GDM1 (cell line): ENCODE measurements around the gene LRRC1.
"Not testable (repeated sequence)": the region's sequence is repeated elsewhere in the genome, so short reads cannot be mapped to it uniquely, and the experiment has no call there.

Experiments used
- DNase-seq: peaks from one replicate; lab custom pipeline; 2025; lab: John Stamatoyannopoulos, UW

Gene LRRC1

DNA sequence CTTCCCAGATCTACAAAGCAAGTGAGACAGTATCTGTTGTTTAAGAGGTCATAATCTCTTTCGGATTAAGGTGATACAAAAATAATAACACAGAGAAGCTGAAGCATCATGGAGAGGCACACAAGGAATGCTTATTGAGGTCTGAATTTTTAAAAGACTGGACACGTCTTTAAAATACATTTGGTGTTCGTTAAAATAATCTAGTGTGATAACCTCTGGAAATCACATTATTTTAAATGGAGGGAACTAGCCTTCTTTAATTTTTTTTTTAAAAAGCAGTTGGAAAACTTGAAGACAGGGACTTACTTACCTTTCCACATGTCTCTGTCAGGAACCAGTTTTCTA, 1.9 kb upstream of the LRRC1 start:
- DNase-seq: no peak

DNA sequence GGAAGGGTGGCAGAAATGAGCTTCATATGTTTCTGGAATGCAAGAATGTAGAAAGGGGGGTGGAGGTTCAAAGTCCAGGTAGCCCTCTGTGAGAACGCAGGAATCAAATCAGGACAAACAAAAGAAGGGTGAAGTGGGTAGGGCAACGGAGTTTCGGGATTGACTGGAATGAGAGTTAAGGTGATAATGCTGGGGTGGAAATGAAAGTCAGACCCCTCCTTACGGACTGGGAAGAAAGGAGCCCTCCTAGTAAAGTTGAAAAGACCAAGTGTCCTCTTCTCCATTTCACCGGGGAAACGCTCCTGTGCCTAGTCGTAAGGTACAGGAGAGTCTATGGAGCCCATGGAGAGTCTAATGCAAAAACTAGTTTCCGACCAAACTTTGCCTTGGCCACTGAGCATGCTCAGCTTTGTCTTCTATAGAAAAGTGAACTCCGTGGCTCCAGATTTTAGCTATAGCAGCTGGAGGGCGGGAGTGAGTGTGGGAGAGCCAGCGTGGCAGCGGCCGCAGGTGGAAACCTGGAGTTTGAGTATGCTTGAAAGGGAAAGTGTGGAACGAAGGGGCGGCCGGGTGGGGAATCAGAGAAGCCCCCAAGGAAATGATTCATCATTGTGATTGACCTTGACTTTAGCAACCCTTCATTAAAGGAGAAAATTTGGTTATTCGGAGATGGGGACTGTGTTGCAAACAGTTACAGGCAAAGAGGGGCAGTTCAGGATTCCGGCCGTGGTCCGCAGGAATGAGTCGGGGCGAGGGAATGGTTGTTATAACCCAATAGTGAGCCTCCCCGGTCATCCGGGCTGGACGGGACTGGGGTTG, 1.3 kb upstream of the LRRC1 start:
- peak; percentile 70 for DNase-seq

DNA sequence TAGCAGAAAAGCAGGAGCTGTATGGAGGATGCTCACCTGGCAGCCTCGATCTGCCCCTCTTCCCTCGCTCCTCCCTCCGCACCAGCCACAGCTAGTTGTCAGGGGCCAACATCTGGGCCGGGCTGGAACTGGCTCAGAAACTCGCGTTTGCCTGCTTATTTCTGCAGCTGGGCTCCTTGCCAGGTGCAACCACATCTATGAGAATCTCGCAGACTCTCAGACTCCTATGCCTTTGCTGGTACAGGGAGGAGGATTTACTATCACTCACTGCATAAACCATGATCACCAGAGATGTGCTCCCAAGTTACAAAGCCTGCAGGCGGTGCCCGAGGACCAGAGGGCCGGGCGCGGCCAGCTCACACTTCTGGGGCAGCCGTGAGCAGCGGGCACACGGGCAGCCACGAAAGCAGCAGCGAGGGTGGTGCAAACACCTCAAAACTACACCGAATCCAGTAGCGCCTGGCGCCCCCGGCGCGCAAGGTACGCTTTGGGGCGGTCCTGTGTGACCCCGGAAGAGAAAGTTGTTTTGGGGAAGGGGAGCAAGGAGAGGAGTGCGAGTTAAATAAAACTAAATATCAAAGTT, 577 bp upstream of the LRRC1 start:
- peak; percentile 77 for DNase-seq

DNA sequence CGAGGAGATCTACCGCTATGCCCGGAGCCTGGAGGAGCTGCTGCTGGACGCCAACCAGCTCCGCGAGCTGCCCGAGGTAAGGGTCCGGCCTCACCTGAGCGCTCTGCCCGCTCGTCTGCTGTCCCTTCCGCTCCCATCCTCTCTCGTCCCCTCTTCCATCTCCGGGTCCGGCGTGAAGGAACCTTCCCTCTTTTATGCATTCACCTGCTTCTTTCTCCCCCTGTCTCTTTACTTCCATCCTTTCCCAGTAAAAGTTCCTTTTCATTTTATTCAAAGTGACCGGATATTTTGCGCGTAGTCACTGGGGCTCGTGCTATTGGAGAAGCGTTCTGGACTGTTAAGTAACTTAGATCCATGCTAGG, 516 bp downstream of the LRRC1 start:
- DNase-seq: no peak

DNA sequence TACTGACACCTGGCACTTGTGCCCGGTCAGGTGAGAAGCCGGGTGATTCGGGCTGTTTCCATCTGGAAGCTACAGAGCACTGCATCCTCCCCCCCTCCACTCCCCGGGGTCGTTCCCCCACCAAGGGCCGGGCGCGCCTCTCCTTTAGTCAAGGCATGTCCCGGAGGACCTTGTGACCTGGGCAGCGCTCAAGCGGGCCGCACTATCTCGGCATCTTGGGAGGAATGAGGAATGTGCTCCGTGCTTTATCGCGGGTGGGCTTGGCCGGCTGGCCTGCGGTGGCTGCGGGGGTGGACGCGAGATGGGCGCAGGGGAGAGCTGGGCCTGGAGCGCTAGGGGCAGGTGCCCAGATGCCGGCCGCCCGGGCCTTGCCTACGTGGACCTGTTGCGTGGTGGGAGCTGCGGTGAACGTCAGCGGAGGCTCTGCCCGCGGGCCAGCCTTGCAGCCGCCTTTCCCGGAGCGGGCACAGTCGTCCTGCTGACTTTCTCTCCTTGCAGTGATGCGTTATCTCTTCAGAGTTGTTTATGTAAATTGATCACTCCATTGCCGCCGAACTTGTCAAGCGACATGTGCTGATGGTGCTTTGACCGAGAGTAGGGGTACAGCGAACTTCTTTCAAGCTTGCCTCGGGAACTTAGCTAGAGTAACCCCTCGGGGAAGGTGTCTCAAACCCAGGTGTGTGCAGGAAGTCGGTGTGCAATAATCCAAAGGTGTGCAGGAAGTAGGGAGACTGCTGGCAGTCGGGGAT, 1.1 kb downstream of the LRRC1 start:
- DNase-seq: peak; percentile 27

DNA sequence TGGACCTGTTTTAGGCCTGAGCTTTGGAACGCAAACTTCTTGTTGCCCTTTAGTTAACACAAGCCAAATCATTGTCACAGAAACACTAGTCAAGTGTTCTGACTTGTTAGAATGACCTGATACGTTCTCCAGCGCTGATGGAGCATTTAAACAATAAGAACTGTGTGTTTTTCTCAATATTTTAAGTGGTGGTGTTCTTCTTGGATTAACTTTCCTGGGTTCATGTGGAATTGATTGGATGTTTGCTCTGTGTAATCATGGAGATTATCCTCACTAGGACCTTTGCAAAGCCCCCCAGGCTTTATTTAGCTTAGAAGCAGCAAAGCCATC, 1.6 kb downstream of the LRRC1 start:
- DNase-seq: no peak

DNA sequence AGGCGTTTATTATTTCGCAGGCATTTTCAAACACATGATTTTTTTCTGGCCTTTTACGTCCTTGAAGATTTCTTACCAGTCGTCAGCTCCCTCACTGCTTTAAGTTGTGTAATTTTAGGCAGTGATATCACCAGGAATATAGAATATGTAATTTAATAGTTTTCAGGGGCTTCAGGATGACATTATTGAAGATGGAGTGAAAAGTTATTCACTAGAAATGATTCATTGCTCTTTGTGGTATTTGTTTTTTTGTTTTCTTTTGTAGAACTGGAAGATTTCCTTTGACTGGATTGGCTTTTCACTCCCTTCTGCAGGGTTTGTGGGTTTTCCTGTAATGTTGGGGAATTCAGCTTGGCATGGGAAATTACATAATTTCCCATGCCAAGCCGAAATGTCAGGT, 2.0 kb downstream of the LRRC1 start:
- DNase-seq: no peak

DNA sequence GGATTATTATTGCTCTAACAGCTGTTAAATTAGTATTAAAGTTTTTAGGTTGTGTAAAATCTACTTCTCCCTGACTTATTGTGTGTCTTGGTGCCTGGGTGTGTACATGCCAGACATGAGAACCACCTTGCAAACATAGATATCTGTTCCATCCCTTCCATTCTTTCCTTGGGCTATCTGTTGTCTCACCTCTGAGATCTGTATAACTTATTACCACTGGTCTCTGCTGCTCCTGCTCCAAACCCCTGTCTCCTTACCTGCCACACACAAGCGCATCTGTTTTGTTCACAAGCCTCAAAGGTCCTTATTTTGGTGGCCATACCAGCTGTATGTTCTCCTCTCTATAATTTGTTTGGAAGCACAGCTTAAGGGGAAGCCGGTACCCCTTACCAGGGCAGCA, 2.5 kb downstream of the LRRC1 start:
- DNase-seq: no peak

DNA sequence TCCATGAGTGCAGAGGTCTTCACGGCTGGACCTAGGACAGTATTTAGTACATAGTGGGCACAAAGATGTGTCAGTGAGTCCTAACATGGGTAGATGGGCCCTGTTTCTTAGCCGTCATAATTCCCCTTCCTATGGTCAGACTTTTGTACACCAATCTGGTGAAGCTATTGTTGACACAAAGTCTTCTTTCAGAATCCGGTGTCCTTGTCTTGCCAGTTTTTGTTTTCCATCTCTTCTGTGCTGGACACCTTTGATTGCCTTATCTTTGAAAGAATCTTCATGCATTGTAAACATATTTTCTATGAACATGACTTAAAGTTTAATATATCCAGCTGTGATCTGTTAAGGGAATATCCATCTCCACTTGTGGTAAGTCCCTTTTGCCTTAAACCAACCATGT, 4.5 kb downstream of the LRRC1 start:
- no peak for DNase-seq

DNA sequence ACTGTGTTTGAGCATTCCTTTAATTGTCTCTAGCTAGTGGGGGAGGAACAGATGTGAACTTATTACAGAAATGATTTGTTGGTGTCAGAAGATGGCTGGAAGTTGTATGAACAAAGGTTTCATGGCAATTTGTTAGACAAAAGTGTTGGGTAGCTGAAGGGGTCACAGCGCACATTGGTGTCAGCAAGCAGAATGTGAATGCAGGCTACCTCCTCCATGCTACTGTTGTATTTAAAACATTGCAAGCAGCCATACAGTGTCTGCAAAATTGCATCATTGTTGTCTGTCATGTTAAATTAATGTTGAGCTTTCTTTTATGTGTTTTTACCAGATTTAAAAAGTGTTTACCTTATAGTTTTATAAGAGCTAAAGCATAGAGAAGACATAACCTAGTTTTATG, 6.2 kb downstream of the LRRC1 start:
- no peak for DNase-seq

DNA sequence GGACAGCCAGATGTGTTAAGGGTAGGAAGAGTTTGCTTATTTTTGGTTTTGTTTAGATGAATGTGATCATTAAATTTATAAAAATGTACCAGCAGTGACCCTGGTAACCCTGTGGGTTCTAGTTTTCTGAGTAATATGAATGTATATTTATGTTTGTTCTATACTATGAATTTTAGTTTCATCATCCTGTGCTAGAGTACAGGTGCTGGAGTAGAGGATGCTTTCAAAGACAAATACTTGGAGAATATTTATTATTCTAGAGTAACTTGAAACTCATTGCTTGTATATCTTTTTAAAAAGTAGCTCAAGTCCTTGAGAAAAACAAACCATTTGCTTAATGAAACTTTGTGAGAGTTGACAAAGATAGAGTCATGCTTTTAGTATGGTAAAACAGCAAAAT, 7.8 kb downstream of the LRRC1 start:
- no peak for DNase-seq

DNA sequence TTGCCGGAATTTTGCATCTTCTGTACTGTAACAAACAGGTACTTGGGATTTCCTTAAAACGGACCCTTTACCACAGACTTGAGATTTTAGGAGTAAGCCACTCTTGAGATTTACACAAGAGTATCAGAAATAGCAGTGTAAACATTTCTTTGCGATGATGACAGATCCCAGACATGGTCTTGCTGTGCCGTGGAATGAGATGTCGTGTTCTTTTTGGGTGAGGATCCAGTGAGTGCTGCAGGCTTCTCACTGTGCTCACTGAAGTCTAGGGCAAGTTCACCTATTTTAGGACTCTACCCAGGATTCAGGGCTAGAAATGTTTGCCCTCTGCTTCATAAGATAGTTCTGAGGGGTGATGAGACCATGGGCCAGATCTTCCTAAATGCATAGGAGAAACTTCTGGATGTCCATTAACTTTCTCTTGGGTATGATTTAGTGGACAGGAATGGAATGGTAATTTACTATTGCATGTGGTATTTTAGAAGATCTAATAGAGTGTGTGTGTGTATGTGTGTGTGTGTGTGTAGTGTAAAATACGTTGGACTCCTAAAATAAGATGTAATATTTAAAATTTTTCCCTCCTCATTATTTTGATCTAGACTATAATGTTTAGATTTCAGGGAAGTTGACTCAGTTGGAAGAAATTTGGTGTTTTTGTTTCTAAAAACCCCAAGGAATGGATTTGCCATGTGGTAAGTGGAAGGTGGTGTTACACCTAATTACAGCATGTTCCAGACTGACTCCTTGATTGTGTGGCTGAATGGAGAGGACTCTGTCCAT, 8.5 kb downstream of the LRRC1 start:
- no peak for DNase-seq

DNA sequence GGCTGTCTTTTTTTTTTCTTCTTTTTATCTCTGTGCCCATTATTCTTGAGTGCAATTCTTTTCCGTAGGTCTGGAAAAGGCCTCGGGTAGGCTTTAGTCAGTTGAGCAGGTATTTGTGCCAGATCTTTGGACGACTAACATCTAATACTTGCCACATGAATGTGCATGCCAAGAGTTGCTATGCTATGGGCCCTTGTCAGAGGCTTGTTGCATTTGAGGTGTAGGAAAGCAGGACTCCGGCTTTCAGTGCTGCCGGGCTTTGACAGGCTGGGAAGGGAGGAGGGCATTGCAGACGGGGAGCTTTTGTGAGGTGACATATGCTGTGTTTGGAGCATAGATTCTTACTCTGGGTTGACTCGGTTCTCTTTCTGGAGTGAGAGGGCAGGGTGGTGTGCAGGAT, 10.2 kb downstream of the LRRC1 start:
- no peak for DNase-seq

DNA sequence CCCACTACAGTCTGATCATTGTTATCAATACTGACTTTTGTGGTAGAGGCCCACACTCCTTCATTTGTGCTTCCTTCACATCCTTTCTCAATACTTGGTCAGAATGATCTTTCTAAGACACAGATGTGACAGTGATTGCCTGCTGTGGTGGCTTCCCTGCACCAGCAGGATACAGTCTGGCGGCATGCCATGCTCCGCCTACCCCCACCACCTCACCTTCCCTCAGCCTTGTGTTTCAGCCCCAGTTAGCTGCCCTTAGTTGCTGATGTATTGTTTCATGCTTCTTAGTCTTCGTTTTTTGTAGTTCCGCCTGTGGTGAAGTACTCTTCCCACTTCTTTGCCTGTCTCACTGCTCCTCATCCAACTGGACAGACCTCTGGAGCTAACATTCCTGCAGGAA, 10.9 kb downstream of the LRRC1 start:
- no peak for DNase-seq

DNA sequence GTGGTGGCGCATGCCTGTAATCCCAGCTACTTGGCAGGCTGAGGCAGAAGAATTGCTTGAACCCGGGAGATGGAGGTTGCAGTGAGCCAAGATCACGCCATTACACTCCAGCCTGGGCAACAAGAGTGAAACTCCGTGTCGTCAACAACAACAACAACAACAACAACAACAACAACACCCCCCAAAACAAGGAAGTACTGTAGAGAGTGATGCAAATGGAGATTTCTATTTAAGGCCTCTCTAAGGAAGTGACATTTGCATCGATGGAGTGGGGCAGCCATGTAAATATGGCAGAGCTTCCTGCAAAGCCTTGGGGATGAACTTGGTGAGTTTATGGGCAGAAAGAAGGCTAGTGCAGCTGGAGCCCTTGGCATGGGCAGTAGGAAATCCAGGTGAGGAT, 12.8 kb downstream of the LRRC1 start:
- DNase-seq: not testable (repeated sequence)

DNA sequence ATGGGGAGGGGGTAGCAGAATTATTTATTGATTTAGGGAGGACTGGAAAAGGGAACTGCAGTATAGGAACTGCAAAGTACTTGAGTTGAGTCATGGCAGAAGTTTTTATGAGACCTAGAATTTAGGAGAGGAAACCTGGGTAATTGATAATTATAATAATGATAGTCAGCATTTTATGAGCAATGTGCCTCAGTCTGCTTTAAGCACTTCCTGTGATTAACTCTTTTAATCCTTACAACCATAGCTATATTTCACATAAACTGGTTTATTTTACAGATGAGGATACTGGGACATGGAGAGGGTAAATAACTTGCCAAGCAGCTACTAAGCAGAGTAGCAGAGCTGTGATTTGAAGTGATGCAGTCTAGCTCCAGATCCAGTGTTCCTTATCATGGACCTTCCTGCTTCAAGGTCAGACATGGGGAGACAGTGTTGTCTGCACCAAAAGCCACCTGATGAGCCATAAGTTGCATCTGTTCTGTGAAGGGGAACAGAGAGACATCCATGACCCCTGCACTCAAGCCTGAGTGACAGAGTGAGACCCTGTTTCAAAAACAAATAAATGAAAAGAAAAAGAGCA, 13.6 kb downstream of the LRRC1 start:
- DNase-seq: no peak

DNA sequence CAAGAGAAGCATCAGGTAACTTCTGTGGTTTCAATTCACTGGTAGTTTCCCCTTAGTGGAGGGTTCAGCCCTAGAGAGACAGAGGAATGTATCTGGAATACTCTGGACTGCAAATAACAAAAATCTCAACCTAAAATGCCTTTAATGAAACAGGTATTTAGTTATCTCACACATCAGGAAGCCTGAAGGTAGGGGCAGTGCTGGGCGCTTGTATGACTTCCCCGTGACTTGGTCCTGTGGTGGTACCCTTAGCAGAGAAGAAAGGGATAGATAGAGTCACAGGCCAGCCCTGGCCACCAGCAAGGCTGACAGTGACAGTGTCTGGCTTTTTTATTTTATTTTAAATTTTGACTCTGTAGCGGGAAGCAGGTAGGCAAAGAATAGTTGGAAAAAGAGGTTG, 14.9 kb downstream of the LRRC1 start:
- DNase-seq: no peak

DNA sequence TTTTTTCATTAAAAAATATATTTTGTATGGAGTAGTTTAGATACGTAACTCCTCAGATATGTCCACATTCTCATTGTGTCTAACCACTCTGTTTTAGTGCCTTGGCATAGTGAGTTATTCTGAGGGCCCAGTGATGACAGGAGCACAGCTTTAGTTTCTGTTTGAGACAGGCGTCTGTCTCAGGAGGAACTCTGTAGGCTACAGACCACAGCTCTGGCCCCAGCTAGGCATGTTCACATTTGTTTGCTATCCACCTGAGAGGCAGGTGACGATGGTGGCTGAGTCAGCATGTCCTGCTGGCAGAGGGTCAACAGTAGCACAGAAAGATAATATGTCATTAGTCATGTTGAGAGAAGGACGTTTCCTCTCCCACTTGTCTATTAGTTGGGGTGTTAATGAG, 16.3 kb downstream of the LRRC1 start:
- DNase-seq: no peak

DNA sequence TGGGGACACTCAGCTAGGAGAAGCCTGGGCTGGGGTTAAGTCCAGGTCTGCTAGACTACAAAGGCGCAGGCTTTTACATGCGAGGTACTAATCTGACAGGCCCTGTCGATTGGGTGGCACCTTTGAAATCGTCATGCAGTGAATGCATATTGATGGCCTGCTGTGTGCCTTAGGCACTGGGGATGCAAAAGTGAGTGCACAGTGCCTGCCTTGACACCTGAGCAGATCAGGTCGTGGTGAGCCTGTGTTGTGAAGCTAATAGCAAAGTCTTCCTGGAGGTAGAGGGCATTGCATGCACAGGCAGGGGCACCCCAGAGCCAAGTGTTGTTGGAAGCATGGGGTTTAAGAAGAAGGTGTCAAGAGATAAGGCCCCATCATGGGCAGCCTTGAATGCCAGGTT, 16.9 kb downstream of the LRRC1 start:
- DNase-seq: no peak

DNA sequence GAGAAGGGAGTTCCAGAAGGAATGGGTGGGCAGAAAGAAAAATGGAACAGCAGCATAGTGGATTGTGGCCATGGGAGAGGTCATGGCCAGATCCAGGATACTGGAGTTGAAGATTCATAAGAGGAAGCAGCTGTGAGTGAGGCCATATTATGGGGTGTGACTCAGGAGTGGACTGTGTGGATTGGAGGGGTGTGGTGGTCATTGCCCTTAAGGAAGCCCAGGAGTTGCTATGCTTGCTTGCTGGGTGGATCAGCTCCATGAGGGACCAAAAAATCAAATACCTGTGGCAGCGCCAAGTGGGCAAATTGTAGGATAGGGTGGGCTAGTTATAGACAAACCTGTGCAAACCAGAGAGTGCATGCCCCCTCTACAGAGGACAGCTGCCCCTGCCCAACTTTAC, 18.3 kb downstream of the LRRC1 start:
- no peak for DNase-seq

DNA sequence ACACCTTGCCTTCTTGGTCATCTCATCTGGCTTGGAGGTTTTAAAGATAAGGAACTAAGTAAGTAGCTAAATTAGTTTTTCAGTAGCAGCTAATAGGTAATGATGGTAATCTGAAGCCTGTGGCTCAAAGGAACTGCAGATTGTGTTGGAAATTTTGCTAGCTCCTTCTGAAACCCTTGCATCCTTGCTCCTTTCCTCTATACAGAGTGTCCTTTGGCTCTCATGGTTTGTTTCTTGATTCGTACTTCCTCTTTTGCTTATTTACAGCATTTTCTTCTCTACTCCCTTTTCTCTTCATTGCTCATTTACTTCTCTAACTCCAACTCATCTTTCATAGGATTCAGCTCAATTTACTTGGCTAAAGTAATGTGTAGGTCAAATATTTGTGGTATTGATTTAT, 19.0 kb downstream of the LRRC1 start:
- no peak for DNase-seq

DNA sequence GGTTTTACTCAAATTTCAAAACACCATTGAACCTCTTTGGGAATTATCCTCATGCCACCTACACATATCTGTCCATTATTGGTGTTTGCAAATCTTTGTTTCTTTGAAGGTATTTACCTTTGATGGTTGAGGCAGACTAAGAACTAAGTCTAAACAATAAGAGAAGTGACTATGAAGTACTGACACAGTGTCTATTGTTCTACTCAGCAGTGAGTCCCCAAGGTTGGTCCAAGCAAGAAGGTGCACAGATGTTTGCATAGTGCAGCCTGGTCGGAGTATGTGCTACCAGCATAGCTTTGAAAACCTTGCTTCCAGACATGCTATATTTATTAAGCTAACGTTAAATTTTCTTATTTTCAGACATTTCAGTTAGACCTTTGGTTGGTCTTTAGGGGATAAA, 19.5 kb downstream of the LRRC1 start:
- DNase-seq: no peak
